Adrenal gland (tissue), 19 donors: Measurements from ENCODE around the gene PLA2G2E. TPM values are rescaled to one million over a fixed set of nuclear protein-coding genes. Genes with fewer than 3 reads are reported as not detected.

Experiments used
- DNase-seq, 7 donors: peaks; one replicate each; pipeline ENCODE4 v3.0.0-alpha.2; 2019 to 2020
- H3K27ac ChIP-seq, 5 donors: fragments of 200-600 bp; sonication (generic) in 4 of 5; 1 replicate in 3 of 5; 2 replicates in 2 of 5; pipeline versions ENCODE4 v1.5.1 to v1.8.0; 2016 to 2020; ENCODE audit warnings: mild to moderate bottlenecking in 1 of 5
- H3K27me3 ChIP-seq: fragments of 200-600 bp; 2 replicates; pipeline ENCODE4 v1.8.0; 2021
- H3K36me3 ChIP-seq, 2 donors: fragments of 200-600 bp; replicated peaks in 1 of 2; 1 replicate in 1 of 2; 2 replicates in 1 of 2; pipeline versions ENCODE4 v1.5.1 to v1.8.0; 2018 to 2022
- H3K4me1 ChIP-seq, 2 donors: fragments of 200-600 bp; replicated peaks in 1 of 2; 1 replicate in 1 of 2; 2 replicates in 1 of 2; pipeline versions ENCODE4 v1.5.1 to v1.8.0; 2018 to 2021
- H3K4me3 ChIP-seq, 4 donors: fragments of 200-600 bp; sonication (generic) in 3 of 4; one replicate each; pipeline ENCODE4 v1.5.1; 2016 to 2018
- H3K9me3 ChIP-seq, 3 donors: fragments of 200-600 bp; sonication (generic) in 1 of 3; replicated peaks in 1 of 3; 1 replicate in 2 of 3; 2 replicates in 1 of 3; pipeline versions ENCODE4 v1.5.1 to v1.8.0; 2016 to 2021
- CTCF ChIP-seq, 6 experiments: fragments of 450-650 bp in 4 of 6; fragments of 200-600 bp in 2 of 6; sonication (generic) in 1 of 6; IDR thresholded peaks; 1 replicate in 5 of 6; 2 replicates in 1 of 6; pipeline versions ENCODE4 v1.5.1 to v1.8.0; 2016 to 2021; ENCODE audit warnings: antibody characterized with exemption in 6 of 6, mild to moderate bottlenecking in 2 of 6, moderate library complexity in 1 of 6
- POLR2A ChIP-seq, 2 donors: fragments of 450-650 bp; IDR thresholded peaks; one replicate each; pipeline ENCODE4 v1.6.1; 2017; ENCODE audit warnings: antibody characterized with exemption in 2 of 2, mild to moderate bottlenecking in 2 of 2, moderate library complexity in 1 of 2
- WGBS, 4 donors: extraction: QIAGEN DNeasy Blood & Tissue Kit in 2 of 4; methylation state at CpG; one replicate each; pipeline versions ENCODE4 v1.1.5 to v1.1.7; 2013 to 2017; 5-methylcytosine and 5-hydroxymethylcytosine counted together
- intact Hi-C, 2 donors: fragments of 100-400 bp; cut with DNase I; formaldehyde crosslinking; loops; one replicate each; pipeline versions ENCODE4 v1.14.1 to v1.15.0; 2022 to 2023
- long read RNA-seq, 10 donors: library from polyadenylated mRNA in 3 of 10; unstranded in 2 of 10; stranded (forward) in 1 of 10; transcript quantifications; one replicate each; pipeline ENCODE4 v2.0.0 and lab custom pipeline, GENCODE V29; 2021 to 2026
- polyA plus RNA-seq, 3 donors: library from polyadenylated mRNA; stranded (reverse); fragments of 200-250 nt in 2 of 3; fragments of 350-450 nt in 1 of 3; fragmentation: Illumina TruSeq in 1 of 3; extraction: RNeasy Lipid Tissue Mini Kit (QIAGEN cat#74804) in 1 of 3; gene quantifications; one replicate each; pipeline ENCODE4 v1.2.3, GENCODE V29; 2013 to 2014
- total RNA-seq, 9 donors: library from RNA; depleted of rRNA in 4 of 9; stranded (reverse); fragments of >200 nt in 4 of 9; fragments of 120-200 nt in 1 of 9; fragmentation: NEBNext Ultra II Directional in 1 of 9; extraction: Animal tissue kit (Norgen Biotek cat#: 25700) in 1 of 9; gene quantifications; one replicate each; pipeline versions ENCODE4 v1.1.0 to v1.2.4, GENCODE V29; 2013 to 2023
- donor health status: healthy with polysubstance abuse.
- donor health status: Bipolar disorder and iron deficiency.
- donor health status: DM: yes; HTN: yes; CAD: no.
- donor health status: DM: no; HTN: no; CAD: no.
- donor health status: DM: no; HTN: no; CAD: no.
- donor health status: DM: yes; HTN: yes; CAD: no.

PLA2G2E gene
- total RNA-seq (not detected), polyA plus RNA-seq (not detected)
- long read RNA-seq, donor 1: 0 reads
- long read RNA-seq, donor 2: 0 reads
- long read RNA-seq, donor 3: 0 reads
- long read RNA-seq, donor 4: 0 reads
- long read RNA-seq, donor 5: 0 reads
- long read RNA-seq, donor 6: 0 reads
- long read RNA-seq, donor 7: 0 reads
- long read RNA-seq, donor 8: 0 reads
- long read RNA-seq, donor 9: 0 reads
- long read RNA-seq, donor 10: 0 reads

DNA sequence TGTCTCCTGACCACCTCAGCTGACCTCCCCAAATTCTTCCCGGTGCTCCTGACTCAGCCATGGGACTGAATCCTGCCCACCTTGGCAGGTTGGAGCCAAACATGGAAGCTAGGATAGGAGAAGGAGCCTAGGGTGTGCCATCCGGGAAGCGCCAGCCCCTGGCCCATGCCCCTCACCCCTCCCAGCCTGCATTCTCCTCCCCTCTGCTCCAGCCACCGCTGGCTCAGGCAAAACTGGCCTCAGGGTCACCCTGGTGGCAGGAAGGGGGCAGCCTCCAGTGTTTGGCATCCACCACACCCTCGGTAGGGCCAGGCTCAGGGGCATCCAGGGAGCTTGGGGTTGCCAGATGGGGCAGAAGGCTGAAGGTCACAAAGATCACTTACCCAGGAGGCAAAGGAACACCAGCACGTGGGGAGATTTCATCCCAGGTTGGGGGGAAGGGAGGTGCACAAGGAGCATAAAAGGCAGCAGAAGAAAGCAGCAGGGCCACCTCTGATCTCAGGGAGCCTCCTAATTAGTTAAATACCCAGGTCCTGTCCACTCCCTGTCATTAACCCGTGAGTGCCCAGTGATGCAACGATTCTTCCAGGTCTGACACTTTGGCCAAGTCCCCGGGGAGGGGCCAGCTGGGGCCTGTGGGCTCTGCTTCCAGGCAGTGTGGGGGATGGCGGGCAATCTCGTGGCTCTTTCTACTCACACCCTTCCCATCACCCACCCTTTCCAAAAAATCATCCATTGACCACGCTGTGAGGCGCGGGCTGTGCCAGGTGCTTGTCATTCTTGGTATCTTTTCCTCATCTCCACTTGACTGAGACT lies at the start of gene PLA2G2E:
Gene PLA2G2E, minus strand, starts transcription at position 481 of the 816 bp plus-strand sequence. Its CDS starts 58 bp downstream, at position 423.
- Histone ChIP-seq H3K9me3 (no peaks in the 10 kb centered on the region), H3K4me3 (no peak within 1 kb of the TSS), H3K27me3 (no peaks in the 10 kb centered on the region), H3K4me1 (no peaks in the 10 kb centered on the region), H3K36me3 (no peaks in the 10 kb centered on the region), H3K27ac (no peak within 1 kb of the TSS)
- 67 to 70% (median 69%) methylated on average over 11 to 14 of the region's 14 CpGs for WGBS, 4 donors
- intact Hi-C loops: loop anchor here in 1 of 2 donors (5.0 kb wide), 1 partner anchor 229 kb away; no protein-coding TSS in a partner anchor
- TF ChIP-seq CTCF (IDR thresholded peaks at IDR 0.05) (no peak), POLR2A (IDR thresholded peaks at IDR 0.05) (no peak)
- no peak for DNase-seq

- no peak for TF ChIP-seq CTCF (IDR thresholded peaks at IDR 0.05)
- TF ChIP-seq POLR2A (IDR thresholded peaks at IDR 0.05): no peak
- intact Hi-C loops: loop anchor here in 1 of 2 donors (10.0 kb wide), 1 partner anchor 173 kb away; no protein-coding TSS in a partner anchor
- Histone ChIP-seq H3K4me3 (no peak overlapping the region), H3K4me1 (peaks cover 6 to 10% of the 10 kb centered on the region in 2 donors), H3K9me3 (no peaks in the 10 kb centered on the region), H3K27me3 (peaks cover 10% of the 10 kb centered on the region), H3K36me3 (no peaks in the 10 kb centered on the region), H3K27ac (no peak overlapping the region)
- WGBS, 4 donors: 81 to 100% (median 90%) methylated on average over 1 of the region's 1 CpG
- no peak for DNase-seq
Observed at GRCh38 chr1:19971664-19972063, 48.2 kb upstream of the PLA2G2E start.

DNA sequence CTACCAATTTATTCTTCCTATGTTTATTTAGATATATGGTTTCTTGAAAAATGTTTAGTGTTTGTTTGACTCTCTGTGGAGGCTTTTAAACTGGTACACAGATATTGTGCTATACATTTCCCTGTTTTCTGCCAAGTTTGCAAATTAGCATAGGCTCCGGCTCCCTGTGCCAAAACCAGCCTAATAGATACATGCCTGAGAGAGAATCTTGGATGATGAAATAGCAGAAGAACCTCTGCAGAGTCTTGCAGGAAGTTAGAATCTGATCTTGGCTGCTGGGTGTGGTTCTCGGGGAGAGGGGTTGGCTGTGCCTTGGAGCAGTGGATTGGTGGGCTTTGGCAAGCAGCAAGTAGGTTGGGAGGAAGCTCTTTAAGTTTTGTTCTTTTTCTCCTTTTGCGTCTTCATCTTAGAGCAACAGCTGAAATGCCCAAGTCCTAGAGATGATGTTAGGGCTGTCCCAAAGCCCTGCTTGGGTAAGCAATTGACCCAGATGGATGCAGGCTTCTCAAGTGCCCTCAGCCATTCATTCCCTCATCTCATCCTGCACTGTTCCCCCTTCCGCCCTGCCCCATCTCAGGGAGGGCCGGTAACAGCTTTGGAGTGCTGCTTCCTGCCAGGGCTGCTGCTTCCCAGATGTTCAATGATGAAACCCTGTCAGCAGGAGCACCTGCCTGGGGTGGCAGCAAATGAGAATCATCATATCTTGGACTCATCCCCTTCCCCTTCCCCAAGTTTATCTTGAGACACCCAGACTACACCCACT lies 46.7 kb upstream of the PLA2G2E start:
- Histone ChIP-seq H3K36me3 (no peaks in the 10 kb centered on the region), H3K9me3 (no peaks in the 10 kb centered on the region), H3K27me3 (peaks cover 10% of the 10 kb centered on the region), H3K4me3 (no peak overlapping the region), H3K27ac (no peak overlapping the region), H3K4me1 (peaks cover 2% of the 10 kb centered on the region in 2 donors)
- WGBS, 4 donors: 52 to 71% (median 67%) methylated on average over 5 of the region's 5 CpGs
- no peak for TF ChIP-seq POLR2A (IDR thresholded peaks at IDR 0.05)
- TF ChIP-seq CTCF (IDR thresholded peaks at IDR 0.05): no peak
- intact Hi-C loops: loop anchor here in 1 of 2 donors (10.0 kb wide), 1 partner anchor 175 kb away; no protein-coding TSS in a partner anchor
- no peak for DNase-seq

DNA sequence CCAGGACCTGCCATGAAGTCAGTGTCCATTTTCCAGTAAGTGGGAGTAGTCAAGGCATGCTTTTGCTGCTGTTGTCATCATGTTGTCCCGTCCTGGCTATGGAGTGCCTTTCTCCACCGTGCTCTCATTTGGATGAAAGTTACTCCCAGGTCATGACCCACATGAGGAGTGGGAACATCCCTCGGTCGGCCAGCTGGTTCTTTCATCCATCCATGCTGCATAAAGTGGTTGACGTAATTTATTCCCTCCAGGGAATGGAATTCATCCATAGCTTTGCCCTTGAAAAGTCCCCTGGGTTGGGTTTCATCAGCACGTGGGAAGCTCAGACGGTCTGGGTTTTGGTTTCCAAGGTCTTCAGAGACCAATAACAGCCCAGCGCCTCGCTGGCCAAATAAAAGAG lies 44.4 kb upstream of the PLA2G2E start:
- Histone ChIP-seq H3K4me1 (no peaks in the 10 kb centered on the region), H3K4me3 (no peak overlapping the region), H3K27me3 (peaks cover 10% of the 10 kb centered on the region), H3K27ac (no peak overlapping the region), H3K36me3 (no peaks in the 10 kb centered on the region), H3K9me3 (no peaks in the 10 kb centered on the region)
- 64 to 75% (median 65%) methylated on average over 9 of the region's 9 CpGs for WGBS, 4 donors
- TF ChIP-seq CTCF (IDR thresholded peaks at IDR 0.05) (no peak), POLR2A (IDR thresholded peaks at IDR 0.05) (no peak)
- intact Hi-C loops: no loop called here
- no peak for DNase-seq
